SK-N-SH (cell line): Measurements from ENCODE around the gene NT5DC2. TPM values are rescaled to one million over a fixed set of nuclear protein-coding genes. Genes with fewer than 3 reads are reported as not detected.

Experiments
- CTCF ChIA-PET: fragments of 300-600, 350-600 bp; formaldehyde crosslinking; extraction: SDS; loops from one replicate; lab custom pipeline; 2021; lab: Yijun Ruan, JAX
- POLR2A ChIA-PET: fragments of 350-600 bp; sonication (Branson Sonifier 250); formaldehyde crosslinking; extraction: SDS; loops from one replicate; lab custom pipeline; 2020; ENCODE audit warnings: antibody characterized with exemption, inconsistent platforms; lab: Yijun Ruan, JAX
- DNase-seq: peaks from one replicate; pipeline ENCODE4 v3.0.0; 2012
- H2AFZ ChIP-seq: fragments of 200-600 bp; sonication (generic); 2 replicates; pipeline ENCODE4 v1.8.1; 2016; ENCODE audit warnings: antibody characterized with exemption, mild to moderate bottlenecking, low read depth
- H3F3A ChIP-seq: fragments of 200-600 bp; sonication (generic); replicated peaks from 2 replicates; pipeline ENCODE3; 2016; ENCODE audit warnings: antibody characterized with exemption, mild to moderate bottlenecking; ENCODE audit not compliant: insufficient read depth
- H3K27ac ChIP-seq, 2 experiments: fragments of 200-500 bp in 1 of 2; fragments of 200-600 bp in 1 of 2; sonication (Bioruptor generic) in 1 of 2; sonication (generic), shearing (Covaris generic) in 1 of 2; 2 replicates each; pipeline versions ENCODE4 v1.5.1 to v1.6.1; 2014 to 2016; ENCODE audit warnings: low read depth in 2 of 2, inconsistent platforms in 1 of 2, low read length in 1 of 2, mild to moderate bottlenecking in 1 of 2, mixed read lengths in 1 of 2
- H3K27me3 ChIP-seq: fragments of 200-600 bp; sonication (generic), shearing (Covaris generic); 2 replicates; pipeline ENCODE4 v1.6.1; 2016; ENCODE audit warnings: mixed run types; ENCODE audit not compliant: insufficient read depth
- H3K36me3 ChIP-seq, 2 experiments: fragments of 200-500 bp in 1 of 2; fragments of 200-600 bp in 1 of 2; sonication (Bioruptor generic) in 1 of 2; sonication (generic) in 1 of 2; replicated peaks in 1 of 2; 2 replicates each; pipeline versions ENCODE3 to v1.5.1; 2014 to 2016; ENCODE audit warnings: low read length in 1 of 2, mild to moderate bottlenecking in 1 of 2; ENCODE audit not compliant: insufficient read depth in 2 of 2, control insufficient read depth in 1 of 2
- H3K4me1 ChIP-seq, 2 experiments: fragments of 200-500 bp in 1 of 2; fragments of 200-600 bp in 1 of 2; sonication (Bioruptor generic) in 1 of 2; sonication (generic), shearing (Covaris generic) in 1 of 2; 2 replicates each; pipeline versions ENCODE4 v1.5.1 to v1.6.1; 2014 to 2016; ENCODE audit warnings: low read depth in 1 of 2, low read length in 1 of 2, mixed run types in 1 of 2; ENCODE audit not compliant: insufficient read depth in 2 of 2, control insufficient read depth in 1 of 2
- H3K4me2 ChIP-seq: fragments of 200-600 bp; sonication (generic), shearing (Covaris generic); 2 replicates; pipeline ENCODE4 v1.6.1; 2017; ENCODE audit warnings: mixed run types
- H3K4me3 ChIP-seq, 2 experiments: fragments of 200-500 bp in 1 of 2; fragments of 200-600 bp in 1 of 2; sonication (Bioruptor generic) in 1 of 2; sonication (generic), shearing (Covaris generic) in 1 of 2; 2 replicates each; pipeline versions ENCODE4 v1.5.1 to v1.8.1; 2014 to 2016; ENCODE audit warnings: low read depth in 2 of 2, inconsistent platforms in 1 of 2, low read length in 1 of 2, mild to moderate bottlenecking in 1 of 2, mixed read lengths in 1 of 2, moderate library complexity in 1 of 2
- H3K79me2 ChIP-seq: fragments of 200-600 bp; sonication (generic); 2 replicates; pipeline ENCODE4 v1.8.1; 2017; ENCODE audit warnings: mild to moderate bottlenecking; ENCODE audit not compliant: insufficient read depth
- H3K9ac ChIP-seq: fragments of 200-600 bp; sonication (generic); 2 replicates; pipeline ENCODE4 v1.6.1; 2017; ENCODE audit warnings: mixed run types
- H3K9me2 ChIP-seq: fragments of 200-600 bp; sonication (generic); 2 replicates; pipeline ENCODE4 v1.6.1; 2017; ENCODE audit warnings: mixed run types
- H3K9me3 ChIP-seq: fragments of 200-600 bp; sonication (generic); 2 replicates; pipeline ENCODE4 v1.6.1; 2017; ENCODE audit warnings: mixed run types, mild to moderate bottlenecking, moderate library complexity
- H4K20me1 ChIP-seq: fragments of 200-600 bp; sonication (generic); 2 replicates; pipeline ENCODE4 v1.6.1; 2017; ENCODE audit warnings: mild to moderate bottlenecking, mixed run types; ENCODE audit not compliant: insufficient read depth
- EP300 ChIP-seq, 2 experiments: IDR thresholded peaks; 2 replicates each; pipeline versions ENCODE4 v1.4.0 to v1.6.1; 2012; ENCODE audit warnings: borderline replicate concordance in 1 of 2, low read depth in 1 of 2, low read length in 1 of 2
- FOXJ3 ChIP-seq: sonication (generic); formaldehyde crosslinking; IDR thresholded peaks from 2 replicates; pipeline ENCODE4 v1.5.1; 2020; ENCODE audit warnings: mild to moderate bottlenecking, missing genetic modification reagents
- FOXM1 ChIP-seq: IDR thresholded peaks from 2 replicates; pipeline ENCODE4 v1.4.0; 2012; ENCODE audit warnings: low read depth, mild to moderate bottlenecking
- GATA2 ChIP-seq: sonication (generic); formaldehyde crosslinking; IDR thresholded peaks from 2 replicates; pipeline ENCODE4 v1.5.0; 2020; ENCODE audit warnings: mild to moderate bottlenecking, missing genetic modification reagents
- JUND ChIP-seq: IDR thresholded peaks from 2 replicates; pipeline ENCODE4 v1.4.0; 2012
- MXI1 ChIP-seq: IDR thresholded peaks from 2 replicates; pipeline ENCODE4 v1.6.1; 2012; ENCODE audit warnings: mild to moderate bottlenecking, low read depth, low read length, improper control_type of control experiment
- NFIC ChIP-seq: IDR thresholded peaks from 2 replicates; pipeline ENCODE4 v1.4.0; 2012; ENCODE audit warnings: borderline replicate concordance
- RAD21 ChIP-seq: IDR thresholded peaks from 2 replicates; pipeline ENCODE4 v1.6.1; 2012; ENCODE audit warnings: mild to moderate bottlenecking, low read length
- REST ChIP-seq: IDR thresholded peaks from 2 replicates; pipeline ENCODE4 v1.6.1; 2012; ENCODE audit warnings: mild to moderate bottlenecking, low read depth, low read length, moderate library complexity
- RXRA ChIP-seq: IDR thresholded peaks from 2 replicates; pipeline ENCODE4 v1.4.0; 2012; ENCODE audit warnings: low read depth, mild to moderate bottlenecking, borderline replicate concordance
- SIN3A ChIP-seq: IDR thresholded peaks from 2 replicates; pipeline ENCODE4 v1.6.1; 2012; ENCODE audit warnings: low read depth, mild to moderate bottlenecking, low read length, moderate library complexity, borderline replicate concordance
- TEAD4 ChIP-seq: IDR thresholded peaks from 2 replicates; pipeline ENCODE4 v1.4.0; 2012; ENCODE audit warnings: mild to moderate bottlenecking, borderline replicate concordance; ENCODE audit not compliant: insufficient read depth
- USF2 ChIP-seq: fragments of 150-350 bp; IDR thresholded peaks from 2 replicates; pipeline ENCODE4 v1.6.1; 2017; ENCODE audit warnings: antibody characterized with exemption, low read length, low read depth, borderline replicate concordance
- YY1 ChIP-seq: IDR thresholded peaks from 2 replicates; pipeline ENCODE4 v1.4.0; 2012; ENCODE audit warnings: low read depth, mild to moderate bottlenecking
- WGBS: methylation state at CpG from one replicate; pipeline ENCODE4 v1.1.6; 2017; ENCODE audit warnings: low lambda C conversion rate; 5-methylcytosine and 5-hydroxymethylcytosine counted together
- polyA plus RNA-seq, 3 experiments: library from polyadenylated mRNA; depleted of rRNA; stranded (reverse); fragments of >200 nt; gene quantifications; 2 replicates each; pipeline ENCODE4 v1.2.3, GENCODE V29; 2012
- TF ChIP-seq, protein P1 (sequence below): IDR thresholded peaks from 2 replicates; pipeline ENCODE4 v1.4.0; 2012; ENCODE audit warnings: low read depth, borderline replicate concordance

The NT5DC2 gene
- polyA plus RNA-seq, 1 of the 3 experiments (the other 2 are of a cell fraction), result 113 TPM

DNA sequence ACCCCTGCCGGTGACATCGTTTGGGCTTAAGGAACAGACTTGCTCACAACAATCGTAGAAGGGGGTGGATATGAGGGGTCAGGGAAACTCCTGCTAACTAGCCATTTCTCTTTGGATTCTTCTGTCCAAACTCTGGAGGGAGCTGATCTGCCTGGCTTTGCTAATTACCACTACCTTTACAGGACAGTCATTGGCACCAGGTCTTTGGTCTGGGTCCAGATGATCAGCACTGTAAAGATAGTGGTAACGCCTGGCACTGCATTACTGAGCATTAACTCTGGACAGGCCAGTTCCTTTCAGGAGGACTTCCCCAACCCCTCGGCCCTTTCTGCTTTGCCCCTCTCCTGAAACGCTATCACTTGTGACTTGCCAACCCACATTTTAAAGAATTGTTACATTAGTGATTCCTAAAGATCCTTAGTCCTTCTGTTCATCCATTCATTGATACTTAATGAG lies 3.5 kb upstream of the NT5DC2 start:
- no peaks in the 10 kb centered on the region for H3K9me3 ChIP-seq
- 4% methylated on average over 4 of the region's 6 CpGs for WGBS
- peaks cover 11 to 39% of the 10 kb centered on the region in 2 experiments for H3K4me1 ChIP-seq
- peaks cover 31% of the 10 kb centered on the region for H4K20me1 ChIP-seq
- CTCF ChIA-PET, result interaction anchor here (1.1 to 1.9 kb wide), 3 partner anchors 58 to 66 kb away, joined by 3 to 5 read pairs (median 4); no protein-coding TSS in a partner anchor
- DNase-seq, result no peak
- H3K9me2 ChIP-seq, result no peaks in the 10 kb centered on the region
- peaks cover 81% of the 10 kb centered on the region for H3K79me2 ChIP-seq
- peaks cover 42% of the 10 kb centered on the region for H3F3A ChIP-seq
- peak overlapping the region; percentile 83 to 94 for H3K4me3 ChIP-seq
- TF ChIP-seq FOXM1 (no peak), GATA2 (CRISPR knock-in tag) (no peak), JUND (no peak), USF2 (no peak)
- TF ChIP-seq, protein P1, sequence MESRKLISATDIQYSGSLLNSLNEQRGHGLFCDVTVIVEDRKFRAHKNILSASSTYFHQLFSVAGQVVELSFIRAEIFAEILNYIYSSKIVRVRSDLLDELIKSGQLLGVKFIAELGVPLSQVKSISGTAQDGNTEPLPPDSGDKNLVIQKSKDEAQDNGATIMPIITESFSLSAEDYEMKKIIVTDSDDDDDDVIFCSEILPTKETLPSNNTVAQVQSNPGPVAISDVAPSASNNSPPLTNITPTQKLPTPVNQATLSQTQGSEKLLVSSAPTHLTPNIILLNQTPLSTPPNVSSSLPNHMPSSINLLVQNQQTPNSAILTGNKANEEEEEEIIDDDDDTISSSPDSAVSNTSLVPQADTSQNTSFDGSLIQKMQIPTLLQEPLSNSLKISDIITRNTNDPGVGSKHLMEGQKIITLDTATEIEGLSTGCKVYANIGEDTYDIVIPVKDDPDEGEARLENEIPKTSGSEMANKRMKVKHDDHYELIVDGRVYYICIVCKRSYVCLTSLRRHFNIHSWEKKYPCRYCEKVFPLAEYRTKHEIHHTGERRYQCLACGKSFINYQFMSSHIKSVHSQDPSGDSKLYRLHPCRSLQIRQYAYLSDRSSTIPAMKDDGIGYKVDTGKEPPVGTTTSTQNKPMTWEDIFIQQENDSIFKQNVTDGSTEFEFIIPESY, result no peak
- TF ChIP-seq, all 33 proteins: peak for 0
- H3K4me2 ChIP-seq, result peak overlapping the region; percentile 94
- H2AFZ ChIP-seq, result 0 out of 2 replicates have a peak overlapping the region, but pooled peaks have one; percentile 42
- peaks cover 17 to 19% of the 10 kb centered on the region in 2 experiments for H3K36me3 ChIP-seq
- peak overlapping the region; percentile 84 to 87 for H3K27ac ChIP-seq
- POLR2A ChIA-PET, result no interaction called here
- H3K27me3 ChIP-seq, result no peaks in the 10 kb centered on the region
- H3K9ac ChIP-seq, result peak overlapping the region; percentile 95

- Histone ChIP-seq H3K27ac (peak within 1 kb of the TSS; percentile 84 to 87), H3K9me2 (no peaks in the 10 kb centered on the region), H3K4me3 (peak within 1 kb of the TSS; percentile 83 to 94), H3K9me3 (no peaks in the 10 kb centered on the region), H4K20me1 (peaks cover 37% of the 10 kb centered on the region), H3K4me2 (peak within 1 kb of the TSS; percentile 94), H3K4me1 (peaks cover 17 to 45% of the 10 kb centered on the region in 2 experiments), H3K27me3 (no peaks in the 10 kb centered on the region), H2AFZ (peak within 1 kb of the TSS; percentile 42; the same call in 1 of the 2 replicates), H3K79me2 (peaks cover 81% of the 10 kb centered on the region), H3K36me3 (peaks cover 12 to 19% of the 10 kb centered on the region in 2 experiments), H3K9ac (peak within 1 kb of the TSS; percentile 95), H3F3A (peaks cover 38% of the 10 kb centered on the region)
- under 1% methylated on average over 37 of the region's 65 CpGs for WGBS
- DNase-seq, result peak; percentile 94
- ChIA-PET POLR2A (interaction anchor here (0.7 to 1.0 kb wide), 4 partner anchors 15 to 149 kb away, joined by 3 to 4 read pairs (median 4); no protein-coding TSS in a partner anchor), CTCF (interaction anchor here (0.8 to 1.9 kb wide), 4 partner anchors 10 to 145 kb away, joined by 3 to 5 read pairs (median 4); no protein-coding TSS in a partner anchor)
- TF ChIP-seq, protein P1, result peak; percentile 89; the same call in 1 of the 2 replicates
- TF ChIP-seq SIN3A, result peak; percentile 91; the same call in 1 of the 2 replicates
- TF ChIP-seq EP300 (IDR thresholded peaks at IDR 0.05; ENCODE audit: borderline replicate concordance in 1 of 2, low read depth in 1 of 2, low read length in 1 of 2), result no peak
- TF ChIP-seq REST, result peak; percentile 40; the same call in 1 of the 2 replicates
- TF ChIP-seq RXRA, result no peak
- TF ChIP-seq MXI1, result peak; percentile 91
- TF ChIP-seq FOXJ3, result peak; percentile 23; the same call in 1 of the 2 replicates
- TF ChIP-seq FOXM1, result no peak
- TF ChIP-seq TEAD4, result no peak
- no peak for TF ChIP-seq NFIC
- peak; percentile 12; the same call in 1 of the 2 replicates for TF ChIP-seq RAD21
- TF ChIP-seq YY1, result peak; percentile 8; the same call in 1 of the 2 replicates
These were observed 2.9 kb upstream of the NT5DC2 start, which contains the start of gene UQCC5 for GRCh38 chr3:52536369-52537164. Gene UQCC5 (plus strand): TSS chr3:52536605. CDS start chr3:52536756, 151 bp downstream.
